Esophagus muscularis mucosa (tissue), 4 donors: Measurements from ENCODE around the gene OR2S2. TPM values are rescaled to one million over a fixed set of nuclear protein-coding genes. Genes with fewer than 3 reads are reported as not detected.
A peak's percentile ranks its signal among the peaks of the same experiment; 100 is the strongest.
"Not testable (repeated sequence)": the region's sequence is repeated elsewhere in the genome, so short reads cannot be mapped to it uniquely, and the experiment has no call there.

Experiments used
- DNase-seq: peaks from one replicate; pipeline ENCODE4 v3.0.0-alpha.2; 2017; ENCODE audit errors: extremely low spot score
- H3K27ac ChIP-seq, 4 donors: fragments of 200-600 bp; sonication (generic); replicated peaks in 1 of 4; 1 replicate in 3 of 4; 2 replicates in 1 of 4; pipeline ENCODE4 v1.5.1; 2016 to 2019; ENCODE audit warnings: mild to moderate bottlenecking in 1 of 4
- H3K27me3 ChIP-seq, 4 donors: fragments of 200-600 bp; sonication (generic); one replicate each; pipeline versions ENCODE4 v1.5.1 to v1.6.0; 2016 to 2019
- H3K36me3 ChIP-seq, 4 donors: fragments of 200-600 bp; sonication (generic); one replicate each; pipeline ENCODE4 v1.5.1; 2016 to 2019
- H3K4me1 ChIP-seq, 4 donors: fragments of 200-600 bp; sonication (generic); one replicate each; pipeline ENCODE4 v1.5.1; 2016 to 2019
- H3K4me3 ChIP-seq, 4 donors: fragments of 200-600 bp; sonication (generic); 1 replicate in 2 of 4; 2 replicates in 2 of 4; pipeline ENCODE4 v1.5.1; 2016 to 2019; ENCODE audit warnings: mild to moderate bottlenecking in 4 of 4, moderate library complexity in 1 of 4
- H3K9me3 ChIP-seq, 4 donors: fragments of 200-600 bp; sonication (generic); 1 replicate in 3 of 4; 2 replicates in 1 of 4; pipeline ENCODE4 v1.5.1; 2016 to 2019
- CTCF ChIP-seq, 3 experiments: fragments of 200-600 bp in 2 of 3; fragments of 450-650 bp in 1 of 3; sonication (generic) in 2 of 3; IDR thresholded peaks; one replicate each; pipeline ENCODE4 v1.5.1; 2017 to 2019; ENCODE audit warnings: antibody characterized with exemption in 3 of 3, mild to moderate bottlenecking in 2 of 3, moderate library complexity in 1 of 3
- EP300 ChIP-seq: sonication (generic); formaldehyde crosslinking; IDR thresholded peaks from one replicate; pipeline ENCODE4 v1.6.1; 2017; ENCODE audit warnings: antibody characterized with exemption
- POLR2A ChIP-seq: fragments of 450-650 bp; IDR thresholded peaks from one replicate; pipeline ENCODE4 v1.6.1; 2017; ENCODE audit warnings: antibody characterized with exemption, moderate library complexity, mild to moderate bottlenecking, low read depth
- POLR2AphosphoS5 ChIP-seq, 2 donors: sonication (generic); formaldehyde crosslinking; IDR thresholded peaks; one replicate each; pipeline ENCODE4 v1.6.1; 2017; ENCODE audit warnings: antibody characterized with exemption in 2 of 2
- WGBS: methylation state at CpG from one replicate; pipeline ENCODE4 v1.1.5; 2018; 5-methylcytosine and 5-hydroxymethylcytosine counted together
- intact Hi-C: fragments of 100-400 bp; cut with DNase I; formaldehyde crosslinking; loops from one replicate; pipeline ENCODE4 v1.15.1; 2023
- total RNA-seq, 4 donors: library from RNA; depleted of rRNA; stranded (reverse); fragments of >200 nt; gene quantifications; one replicate each; pipeline versions ENCODE4 v1.1.0 to v1.2.1, GENCODE V29; 2016

The OR2S2 gene
- total RNA-seq, 4 donors from 2014 or later, result not detected

- DNase-seq, result no peak
- 73% methylated on average over 2 of the region's 2 CpGs for WGBS
- H3K9me3 ChIP-seq, result no peaks in the 10 kb centered on the region
- TF ChIP-seq EP300 (no peak), CTCF (IDR thresholded peaks at IDR 0.05) (no peak), POLR2A (no peak), POLR2AphosphoS5 (IDR thresholded peaks at IDR 0.05) (no peak)
- H3K27me3 ChIP-seq, result no peaks in the 10 kb centered on the region
- H3K4me1 ChIP-seq, result peaks cover 0 to 17% (median 13%) of the 10 kb centered on the region in 4 donors
- no peak overlapping the region for H3K27ac ChIP-seq
- H3K36me3 ChIP-seq, result no peaks in the 10 kb centered on the region
- intact Hi-C loops, result no loop called here
- no peak overlapping the region for H3K4me3 ChIP-seq
Measured at GRCh38 chr9:35937227-35937626, 20.7 kb downstream of the OR2S2 start.

GRCh38 chr9:35935755-35936509 is 22.0 kb downstream of the OR2S2 start:
- Histone ChIP-seq H3K9me3 (no peaks in the 10 kb centered on the region), H3K27me3 (no peaks in the 10 kb centered on the region), H3K27ac (peak overlapping the region in 3 of 4 donors; percentile 9 to 47 (median 32)), H3K36me3 (no peaks in the 10 kb centered on the region), H3K4me1 (peaks cover 0 to 17% (median 13%) of the 10 kb centered on the region in 4 donors), H3K4me3 (no peak overlapping the region)
- intact Hi-C loops, result no loop called here
- 39% methylated on average over 7 of the region's 7 CpGs for WGBS
- no peak for DNase-seq
- no peak for TF ChIP-seq EP300
- no peak for TF ChIP-seq CTCF (IDR thresholded peaks at IDR 0.05)
- no peak for TF ChIP-seq POLR2A
- TF ChIP-seq POLR2AphosphoS5 (IDR thresholded peaks at IDR 0.05), result no peak

GRCh38 chr9:35935261-35935660 is 22.7 kb downstream of the OR2S2 start:
- intact Hi-C loops, result no loop called here
- no peaks in the 10 kb centered on the region for H3K27me3 ChIP-seq
- H3K4me1 ChIP-seq, result peaks cover 0 to 17% (median 13%) of the 10 kb centered on the region in 4 donors
- H3K9me3 ChIP-seq, result no peaks in the 10 kb centered on the region
- H3K36me3 ChIP-seq, result no peaks in the 10 kb centered on the region
- H3K4me3 ChIP-seq, result no peak overlapping the region
- no peak for DNase-seq
- TF ChIP-seq CTCF (IDR thresholded peaks at IDR 0.05) (no peak), EP300 (no peak), POLR2A (no peak), POLR2AphosphoS5 (IDR thresholded peaks at IDR 0.05) (no peak)
- H3K27ac ChIP-seq, result no peak overlapping the region
- 96% methylated on average over 4 of the region's 4 CpGs for WGBS

- DNase-seq, H3K27ac ChIP-seq, H3K36me3 ChIP-seq, intact Hi-C loops, H3K27me3 ChIP-seq, H3K9me3 ChIP-seq, H3K4me3 ChIP-seq: not testable (repeated sequence)
- 81% methylated on average over 6 of the region's 6 CpGs for WGBS
- peaks cover 0 to 17% (median 13%) of the 10 kb centered on the region in 4 donors for H3K4me1 ChIP-seq
Measured at GRCh38 chr9:35934069-35934468, 23.9 kb downstream of the OR2S2 start.

GRCh38 chr9:35933550-35934067 is 24.3 kb downstream of the OR2S2 start:
- no peak for TF ChIP-seq POLR2AphosphoS5 (IDR thresholded peaks at IDR 0.05)
- no peak for TF ChIP-seq CTCF (IDR thresholded peaks at IDR 0.05)
- no peak for TF ChIP-seq POLR2A
- no peak for TF ChIP-seq EP300
- H3K36me3 ChIP-seq, result no peaks in the 10 kb centered on the region
- no peak overlapping the region for H3K27ac ChIP-seq
- H3K4me1 ChIP-seq, result peaks cover 0 to 17% (median 13%) of the 10 kb centered on the region in 4 donors
- H3K4me3 ChIP-seq, result no peak overlapping the region
- no peaks in the 10 kb centered on the region for H3K27me3 ChIP-seq
- no peaks in the 10 kb centered on the region for H3K9me3 ChIP-seq
- DNase-seq, result no peak
- intact Hi-C loops, result no loop called here
- 83% methylated on average over 4 of the region's 4 CpGs for WGBS
